HFFc6 (cell line): ENCODE measurements around the gene AQR. TPM values are rescaled to one million over a fixed set of nuclear protein-coding genes. Genes with fewer than 3 reads are reported as not detected.
A peak's percentile ranks its signal among the peaks of the same experiment; 100 is the strongest.

Experiments used
- DNase-seq: peaks from one replicate; pipeline ENCODE4 v3.0.0-alpha.2; 2018
- H3K27ac Mint-ChIP-seq: 2 replicates; pipeline ENCODE4 v1.8.0; 2020; ENCODE audit warnings: mild to moderate bottlenecking, mixed read lengths
- H3K27me3 Mint-ChIP-seq: 2 replicates; pipeline ENCODE4 v1.8.0; 2021; ENCODE audit warnings: mild to moderate bottlenecking, moderate library complexity, mixed read lengths; ENCODE audit not compliant: insufficient read depth
- H3K36me3 Mint-ChIP-seq: 2 replicates; pipeline ENCODE4 v1.8.0; 2021; ENCODE audit warnings: low read depth, mixed read lengths
- H3K4me1 Mint-ChIP-seq: 2 replicates; pipeline ENCODE4 v1.8.0; 2020; ENCODE audit warnings: low read depth, mixed read lengths
- H3K4me3 Mint-ChIP-seq: 2 replicates; pipeline ENCODE4 v1.8.0; 2020; ENCODE audit warnings: mild to moderate bottlenecking, moderate library complexity, mixed read lengths
- H3K9me3 Mint-ChIP-seq: 2 replicates; pipeline ENCODE4 v1.8.0; 2020; ENCODE audit warnings: mild to moderate bottlenecking, mixed read lengths
- long read RNA-seq: library from polyadenylated mRNA; unstranded; transcript quantifications from one replicate; pipeline ENCODE4 v2.0.0, GENCODE V29; 2019
- total RNA-seq, 6 experiments: library from RNA; stranded (reverse); fragmentation: NEBNext Ultra II Directional; extraction: Animal tissue kit (Norgen Biotek cat#: 25700); gene quantifications; 2 replicates in 1 of 6; 3 replicates in 5 of 6; pipeline ENCODE4 v1.2.3, GENCODE V29; 2021
- TF ChIP-seq, protein P1 (sequence below): fragments of 200-600 bp; sonication (generic); IDR thresholded peaks from 2 replicates; pipeline ENCODE4 v1.5.0; 2021; ENCODE audit warnings: antibody characterized with exemption, mild to moderate bottlenecking

The AQR gene
- 10 to 100 TPM; 24.9 to 31.1 (median 28.9) TPM for total RNA-seq
- long read RNA-seq, full-length matches to known transcripts = 7 of 16 reads
- long read RNA-seq, partial matches to known transcripts = 3 of 16 reads
- long read RNA-seq, other reads (novel, unspliced or antisense) = 6 of 16 reads

DNA sequence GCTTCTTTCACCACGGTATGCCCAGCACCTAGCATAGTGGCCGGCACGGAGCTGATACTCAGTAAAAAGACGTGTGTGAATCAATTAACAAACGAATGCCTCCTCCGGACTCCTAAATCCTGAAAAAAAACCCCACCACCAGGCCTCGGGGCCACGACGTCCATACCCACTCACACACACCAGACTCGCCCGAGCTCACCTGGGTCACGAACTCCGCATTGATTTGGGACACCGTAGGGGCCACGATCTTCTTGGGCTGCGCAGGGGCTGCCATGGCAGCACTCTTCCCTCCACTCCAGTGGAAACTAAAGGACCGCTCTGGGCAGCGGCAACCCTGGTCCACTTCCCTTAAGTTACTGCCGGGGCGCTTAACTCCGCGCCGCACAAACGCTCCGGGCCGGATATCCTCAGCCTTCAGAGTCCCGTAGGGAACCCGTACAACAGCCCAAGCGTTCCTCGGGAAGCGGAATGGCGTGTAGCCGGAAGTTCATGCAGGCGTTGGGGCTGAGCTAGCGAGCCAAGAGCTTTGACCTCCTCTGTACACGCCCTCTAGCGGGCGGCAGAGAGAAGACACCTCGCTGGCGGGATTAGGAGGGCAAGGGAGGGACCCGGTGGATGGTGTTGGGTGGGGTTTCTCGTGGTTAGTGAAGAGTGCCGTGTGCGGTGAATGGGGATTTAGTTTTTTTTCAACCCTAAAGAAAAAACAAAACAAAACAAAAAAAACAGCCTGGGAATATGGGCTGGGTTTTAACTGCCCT is at the start of gene AQR:
AQR (minus strand) TSS at position 403 of the 758 bp plus-strand sequence; CDS start at position 274, 129 bp downstream.
- peak; percentile 98 for DNase-seq
- H3K27me3 Mint-ChIP-seq = no peaks in the 10 kb centered on the region; the same call in 1 of the 2 replicates
- peaks cover 5% of the 10 kb centered on the region for H3K36me3 Mint-ChIP-seq
- H3K27ac Mint-ChIP-seq = peak within 1 kb of the TSS; percentile 95
- H3K4me3 Mint-ChIP-seq = peak within 1 kb of the TSS; percentile 100
- TF ChIP-seq, protein P1, sequence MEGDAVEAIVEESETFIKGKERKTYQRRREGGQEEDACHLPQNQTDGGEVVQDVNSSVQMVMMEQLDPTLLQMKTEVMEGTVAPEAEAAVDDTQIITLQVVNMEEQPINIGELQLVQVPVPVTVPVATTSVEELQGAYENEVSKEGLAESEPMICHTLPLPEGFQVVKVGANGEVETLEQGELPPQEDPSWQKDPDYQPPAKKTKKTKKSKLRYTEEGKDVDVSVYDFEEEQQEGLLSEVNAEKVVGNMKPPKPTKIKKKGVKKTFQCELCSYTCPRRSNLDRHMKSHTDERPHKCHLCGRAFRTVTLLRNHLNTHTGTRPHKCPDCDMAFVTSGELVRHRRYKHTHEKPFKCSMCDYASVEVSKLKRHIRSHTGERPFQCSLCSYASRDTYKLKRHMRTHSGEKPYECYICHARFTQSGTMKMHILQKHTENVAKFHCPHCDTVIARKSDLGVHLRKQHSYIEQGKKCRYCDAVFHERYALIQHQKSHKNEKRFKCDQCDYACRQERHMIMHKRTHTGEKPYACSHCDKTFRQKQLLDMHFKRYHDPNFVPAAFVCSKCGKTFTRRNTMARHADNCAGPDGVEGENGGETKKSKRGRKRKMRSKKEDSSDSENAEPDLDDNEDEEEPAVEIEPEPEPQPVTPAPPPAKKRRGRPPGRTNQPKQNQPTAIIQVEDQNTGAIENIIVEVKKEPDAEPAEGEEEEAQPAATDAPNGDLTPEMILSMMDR = peak; percentile 90
- H3K9me3 Mint-ChIP-seq = no peaks in the 10 kb centered on the region
- peaks cover 33% of the 10 kb centered on the region for H3K4me1 Mint-ChIP-seq

DNA sequence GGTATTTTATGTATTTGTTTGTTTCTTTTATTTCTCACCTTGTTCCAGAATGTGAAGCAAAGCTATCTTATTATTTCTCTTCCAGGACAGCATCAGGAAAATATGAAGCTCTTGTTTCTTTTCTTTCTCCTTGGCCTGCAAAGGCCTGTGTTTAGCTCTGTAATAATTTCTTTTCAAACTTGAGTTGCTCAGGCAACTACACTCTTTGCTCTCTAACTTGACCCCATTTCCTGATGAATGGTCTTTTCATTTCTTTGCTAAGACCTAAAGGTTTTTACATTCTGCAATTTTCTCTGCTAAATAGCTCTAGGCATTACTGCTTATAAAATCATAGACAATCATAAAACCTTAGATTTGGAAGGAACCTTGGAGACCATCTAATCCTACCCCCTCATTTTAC is 44.7 kb upstream of the AQR start:
- no peaks in the 10 kb centered on the region for H3K9me3 Mint-ChIP-seq
- DNase-seq = no peak
- peaks cover 11% of the 10 kb centered on the region for H3K4me1 Mint-ChIP-seq
- no peaks in the 10 kb centered on the region for H3K36me3 Mint-ChIP-seq
- H3K4me3 Mint-ChIP-seq = no peak overlapping the region
- H3K27me3 Mint-ChIP-seq = peaks cover 8% of the 10 kb centered on the region
- no peak overlapping the region for H3K27ac Mint-ChIP-seq
- TF ChIP-seq, protein P1 = no peak

DNA sequence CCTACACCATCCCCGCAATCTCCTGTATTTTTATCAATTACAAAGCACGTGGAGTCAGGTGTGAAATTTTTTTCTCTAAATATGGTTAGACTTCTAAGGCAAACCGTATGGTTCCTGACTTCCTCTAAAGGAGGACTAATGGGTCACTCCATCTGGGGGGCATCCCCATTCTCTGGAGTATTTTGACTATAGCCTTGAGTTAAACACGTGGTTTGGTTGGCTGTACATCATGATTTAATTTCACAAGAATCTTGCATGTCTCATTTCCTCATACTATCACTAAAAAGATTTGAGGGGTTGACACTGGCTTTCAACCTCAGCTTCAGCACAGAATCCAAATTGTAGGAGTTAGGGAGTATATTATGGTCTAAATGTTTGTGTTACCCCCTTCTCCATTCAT is 43.8 kb upstream of the AQR start:
- Mint-ChIP-seq H3K27ac (no peak overlapping the region), H3K4me1 (peaks cover 11% of the 10 kb centered on the region), H3K27me3 (peaks cover 8% of the 10 kb centered on the region), H3K4me3 (no peak overlapping the region), H3K9me3 (no peaks in the 10 kb centered on the region), H3K36me3 (no peaks in the 10 kb centered on the region)
- TF ChIP-seq, protein P1 = no peak
- no peak for DNase-seq

DNA sequence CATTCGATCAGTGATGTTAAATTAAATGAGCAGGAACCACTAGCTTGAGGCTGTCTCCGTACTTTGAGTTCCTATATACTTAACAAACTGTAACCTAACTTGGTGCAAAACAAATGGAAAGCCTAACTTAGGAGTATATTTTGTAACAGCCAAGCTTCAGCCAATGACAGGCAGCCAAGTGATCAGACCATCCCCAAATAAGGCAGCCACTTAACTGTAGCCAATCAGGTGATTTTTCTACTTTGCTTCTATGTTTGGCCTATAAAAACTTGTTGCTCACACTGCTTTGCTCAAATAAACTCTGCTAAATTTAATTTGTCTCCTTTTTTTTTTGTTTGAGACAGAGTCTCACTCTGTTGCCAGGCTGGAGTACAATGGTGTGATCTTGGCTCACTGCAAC is 37.9 kb upstream of the AQR start:
- Mint-ChIP-seq H3K27me3 (peaks cover 21% of the 10 kb centered on the region), H3K27ac (no peak overlapping the region), H3K9me3 (no peaks in the 10 kb centered on the region), H3K4me3 (no peak overlapping the region), H3K36me3 (no peaks in the 10 kb centered on the region), H3K4me1 (no peaks in the 10 kb centered on the region)
- DNase-seq = no peak
- TF ChIP-seq, protein P1 = no peak

DNA sequence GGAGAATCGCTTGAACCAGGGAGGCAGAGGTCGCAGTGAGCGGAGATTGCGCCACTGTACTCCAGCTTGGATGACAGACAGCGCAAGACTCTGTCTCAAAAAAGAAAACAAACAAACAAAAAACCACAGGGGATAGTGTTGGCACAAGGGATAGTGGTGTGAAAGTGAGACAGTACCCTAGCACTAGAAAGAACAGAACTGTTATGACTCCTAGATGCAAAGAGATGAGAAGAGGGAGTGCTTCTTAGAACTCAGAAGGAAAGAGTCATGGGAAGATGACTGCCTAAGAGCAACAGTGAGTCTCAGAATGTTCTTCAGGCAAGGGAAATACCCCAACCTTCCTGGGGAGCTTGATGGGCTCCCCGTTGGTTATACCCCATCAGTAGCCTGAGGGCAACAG is 36.4 kb upstream of the AQR start:
- TF ChIP-seq, protein P1 = no peak
- Mint-ChIP-seq H3K9me3 (no peaks in the 10 kb centered on the region), H3K27ac (no peak overlapping the region), H3K4me1 (peaks cover under 1% of the 10 kb centered on the region; the same call in 1 of the 2 replicates), H3K27me3 (peaks cover 17% of the 10 kb centered on the region), H3K36me3 (no peaks in the 10 kb centered on the region), H3K4me3 (no peak overlapping the region)
- no peak for DNase-seq
